ENCODE data around the gene GFAP. TPM values are rescaled to one million over a fixed set of nuclear protein-coding genes. Genes with fewer than 3 reads are reported as not detected.

GFAP gene
- total RNA-seq (1 to 10 TPM in 2 of 6 donors, under 1 TPM in 4; 0.12 to 2.2 (median 0.43) TPM), polyA plus RNA-seq (1 to 10 TPM; 1.1 to 2.2 TPM)

- intact Hi-C loops (cut with DNase I), result loop anchor here in 1 of 3 donors (10.0 kb wide), 1 partner anchor 179 kb away; no protein-coding TSS in a partner anchor
- peak within 1 kb of the TSS; percentile 65 to 81 (median 68) for H3K27ac ChIP-seq
- no peaks in the 10 kb centered on the region for H3K36me3 ChIP-seq
- 68 to 79% methylated on average over 16 to 17 of the region's 17 CpGs for WGBS, 2 donors
- no peak for TF ChIP-seq CTCF (IDR thresholded peaks at IDR 0.05)
- H3K27me3 ChIP-seq, result no peaks in the 10 kb centered on the region
- peaks cover 0 to 4% (median 0%) of the 10 kb centered on the region in 3 donors for H3K4me1 ChIP-seq
- DNase-seq (peak in 1 of 6 donors; percentile 58), FAIRE-seq (no peak), ATAC-seq (no peak)
- no peaks in the 10 kb centered on the region for H3K9me3 ChIP-seq
- H3K4me3 ChIP-seq, result no peak within 1 kb of the TSS
Measured at GRCh38 chr17:44915321-44915726, at the start of gene GFAP. GFAP (minus strand) TSS chr17:44915500; CDS start chr17:44915486, 14 bp downstream.

- Histone ChIP-seq H3K27ac (no peak overlapping the region), H3K4me1 (no peaks in the 10 kb centered on the region), H3K4me3 (no peak overlapping the region), H3K9me3 (no peaks in the 10 kb centered on the region), H3K36me3 (no peaks in the 10 kb centered on the region), H3K27me3 (peaks cover 0 to 18% (median 1%) of the 10 kb centered on the region in 4 donors)
- FAIRE-seq (no peak), DNase-seq (no peak), ATAC-seq (no peak)
- intact Hi-C loops (cut with DNase I), result no loop called here
- 71 to 82% methylated on average over 7 of the region's 7 CpGs for WGBS, 2 donors
- no peak for TF ChIP-seq CTCF (IDR thresholded peaks at IDR 0.05)
Measured at GRCh38 chr17:44961921-44962350, 46.6 kb upstream of the GFAP start.

GRCh38 chr17:44960691-44961090 lies 45.4 kb upstream of the GFAP start:
- DNase-seq (peak in 1 of 6 donors; percentile 46), ATAC-seq (no peak), FAIRE-seq (no peak)
- Histone ChIP-seq H3K36me3 (no peaks in the 10 kb centered on the region), H3K27me3 (peaks cover 0 to 5% (median under 1%) of the 10 kb centered on the region in 4 donors), H3K9me3 (no peaks in the 10 kb centered on the region), H3K27ac (no peak overlapping the region), H3K4me3 (no peak overlapping the region), H3K4me1 (no peaks in the 10 kb centered on the region)
- intact Hi-C loops (cut with DNase I), result no loop called here
- no peak for TF ChIP-seq CTCF (IDR thresholded peaks at IDR 0.05)
- 39 to 42% methylated on average over 2 of the region's 2 CpGs for WGBS, 2 donors

- ATAC-seq (peak in 1 of 4 donors; percentile 11), FAIRE-seq (no peak), DNase-seq (peak in 1 of 6 donors; percentile 52)
- H3K9me3 ChIP-seq, result no peaks in the 10 kb centered on the region
- no peak overlapping the region for H3K4me3 ChIP-seq
- no peak for TF ChIP-seq CTCF (IDR thresholded peaks at IDR 0.05)
- intact Hi-C loops (cut with DNase I), result no loop called here
- H3K27me3 ChIP-seq, result peaks cover 0 to 3% (median 0%) of the 10 kb centered on the region in 4 donors
- WGBS, 2 donors, result 29% methylated on average over 51 to 56 of the region's 56 CpGs
- no peaks in the 10 kb centered on the region for H3K36me3 ChIP-seq
- no peak overlapping the region for H3K27ac ChIP-seq
- H3K4me1 ChIP-seq, result no peaks in the 10 kb centered on the region
Measured at GRCh38 chr17:44959821-44960531, 44.7 kb upstream of the GFAP start.
